MCF 10A (cell line): Measurements from ENCODE around the gene NTMT2. TPM values are rescaled to one million over a fixed set of nuclear protein-coding genes. Genes with fewer than 3 reads are reported as not detected.

Source experiments
- BruUV-seq: library from RNA; stranded (reverse); fragments of 400-500 nt; replicated peaks from 2 replicates; lab custom pipeline; 2021; lab: Mats Ljungman, UMichigan
- CTCF ChIA-PET: fragments of 300-600 bp; sonication (Branson Sonifier 250); formaldehyde crosslinking; extraction: SDS; loops from one replicate; lab custom pipeline; 2021; ENCODE audit warnings: antibody characterized with exemption, inconsistent platforms; lab: Yijun Ruan, JAX
- POLR2A ChIA-PET: fragments of 300-600, 350-650 bp; sonication (Branson Sonifier 250); formaldehyde crosslinking; extraction: SDS; loops from one replicate; lab custom pipeline; 2020; ENCODE audit warnings: antibody characterized with exemption, inconsistent platforms; lab: Yijun Ruan, JAX
- DNase-seq: peaks from one replicate; pipeline ENCODE4 v3.0.0-alpha.2; 2018; ENCODE audit not compliant: unreplicated experiment
- H3K27ac Mint-ChIP-seq: one replicate; pipeline ENCODE4 v1.8.0; 2022; ENCODE audit warnings: mild to moderate bottlenecking, low read depth, mixed read lengths; ENCODE audit not compliant: unreplicated experiment
- H3K27me3 Mint-ChIP-seq: one replicate; pipeline ENCODE4 v1.8.0; 2022; ENCODE audit warnings: mixed read lengths; ENCODE audit not compliant: insufficient read depth, unreplicated experiment
- H3K36me3 Mint-ChIP-seq: one replicate; pipeline ENCODE4 v1.8.0; 2022; ENCODE audit warnings: mild to moderate bottlenecking, moderate library complexity, mixed read lengths; ENCODE audit not compliant: insufficient read depth, unreplicated experiment
- H3K4me1 Mint-ChIP-seq: one replicate; pipeline ENCODE4 v1.8.0; 2022; ENCODE audit warnings: mixed read lengths; ENCODE audit not compliant: insufficient read depth, unreplicated experiment
- H3K4me3 Mint-ChIP-seq: one replicate; pipeline ENCODE4 v1.8.0; 2022; ENCODE audit warnings: mild to moderate bottlenecking, moderate library complexity, mixed read lengths; ENCODE audit not compliant: unreplicated experiment
- H3K9me3 Mint-ChIP-seq: one replicate; pipeline ENCODE4 v1.8.0; 2022; ENCODE audit warnings: mixed read lengths; ENCODE audit not compliant: unreplicated experiment
- intact Hi-C: fragments of 100-400 bp; cut with micrococcal nuclease; formaldehyde crosslinking; loops from 2 replicates; pipeline ENCODE4 v1.14.1; 2022
- total RNA-seq: library from RNA; stranded (reverse); gene quantifications from 2 replicates; pipeline ENCODE4 v1.2.3, GENCODE V29; 2022
- TF ChIP-seq, protein P1 (sequence below): fragments of 200-600 bp; IDR thresholded peaks from one replicate; pipeline ENCODE4 v1.8.0; 2022; ENCODE audit warnings: antibody characterized with exemption, mild to moderate bottlenecking; ENCODE audit not compliant: unreplicated experiment

NTMT2 gene
- total RNA-seq, 1 experiment from 2014 or later: not detected

DNA sequence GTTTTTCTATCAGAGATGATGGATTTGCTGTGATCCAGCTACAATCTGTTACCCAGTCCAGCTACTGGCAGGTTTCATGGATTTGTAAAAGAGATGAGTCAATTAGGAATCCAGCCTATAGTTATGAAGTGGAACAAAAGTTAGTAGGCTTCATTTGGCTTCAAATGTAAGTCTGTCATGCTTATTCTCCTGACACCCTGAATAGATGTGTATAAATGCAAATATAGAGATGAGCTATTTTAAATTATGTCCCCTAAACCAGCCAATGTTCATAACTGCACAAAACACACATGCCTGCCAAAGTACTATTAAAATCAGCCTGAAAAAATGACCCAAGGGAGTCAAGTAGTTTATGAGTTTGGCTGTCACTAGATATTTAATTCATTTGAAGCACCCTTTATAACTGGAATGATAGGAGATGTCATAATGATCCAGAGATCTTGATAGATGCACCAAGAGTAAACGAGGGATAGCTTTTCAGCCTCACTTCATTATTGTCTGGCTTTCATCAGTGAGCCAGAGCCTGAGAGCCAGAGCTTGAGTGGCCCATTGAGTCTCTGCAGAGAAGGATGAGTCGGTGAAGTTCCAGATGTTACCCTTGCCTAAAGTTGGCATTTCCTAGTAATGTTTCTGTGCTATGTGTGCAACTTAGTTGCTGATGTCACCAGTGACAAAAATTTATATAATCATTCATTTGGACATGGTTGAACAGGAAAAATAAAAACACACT, 11.8 kb upstream of the NTMT2 start:
- H3K36me3 Mint-ChIP-seq: no peaks in the 10 kb centered on the region
- H3K4me3 Mint-ChIP-seq: no peak overlapping the region
- H3K9me3 Mint-ChIP-seq: no peaks in the 10 kb centered on the region
- DNase-seq: no peak
- ChIA-PET CTCF (interaction anchor here (0.5 kb wide), 1 partner anchor 941 kb away, joined by 4 read pairs; no protein-coding TSS in a partner anchor), POLR2A (interaction anchor here (0.8 kb wide), 1 partner anchor 16 kb away, joined by 3 read pairs; no protein-coding TSS in a partner anchor)
- TF ChIP-seq, protein P1, sequence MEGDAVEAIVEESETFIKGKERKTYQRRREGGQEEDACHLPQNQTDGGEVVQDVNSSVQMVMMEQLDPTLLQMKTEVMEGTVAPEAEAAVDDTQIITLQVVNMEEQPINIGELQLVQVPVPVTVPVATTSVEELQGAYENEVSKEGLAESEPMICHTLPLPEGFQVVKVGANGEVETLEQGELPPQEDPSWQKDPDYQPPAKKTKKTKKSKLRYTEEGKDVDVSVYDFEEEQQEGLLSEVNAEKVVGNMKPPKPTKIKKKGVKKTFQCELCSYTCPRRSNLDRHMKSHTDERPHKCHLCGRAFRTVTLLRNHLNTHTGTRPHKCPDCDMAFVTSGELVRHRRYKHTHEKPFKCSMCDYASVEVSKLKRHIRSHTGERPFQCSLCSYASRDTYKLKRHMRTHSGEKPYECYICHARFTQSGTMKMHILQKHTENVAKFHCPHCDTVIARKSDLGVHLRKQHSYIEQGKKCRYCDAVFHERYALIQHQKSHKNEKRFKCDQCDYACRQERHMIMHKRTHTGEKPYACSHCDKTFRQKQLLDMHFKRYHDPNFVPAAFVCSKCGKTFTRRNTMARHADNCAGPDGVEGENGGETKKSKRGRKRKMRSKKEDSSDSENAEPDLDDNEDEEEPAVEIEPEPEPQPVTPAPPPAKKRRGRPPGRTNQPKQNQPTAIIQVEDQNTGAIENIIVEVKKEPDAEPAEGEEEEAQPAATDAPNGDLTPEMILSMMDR: no peak
- intact Hi-C loops: no loop called here
- H3K4me1 Mint-ChIP-seq: no peaks in the 10 kb centered on the region
- no peak overlapping the region for H3K27ac Mint-ChIP-seq
- BruUV-seq: no TSS peak
- no peaks in the 10 kb centered on the region for H3K27me3 Mint-ChIP-seq

DNA sequence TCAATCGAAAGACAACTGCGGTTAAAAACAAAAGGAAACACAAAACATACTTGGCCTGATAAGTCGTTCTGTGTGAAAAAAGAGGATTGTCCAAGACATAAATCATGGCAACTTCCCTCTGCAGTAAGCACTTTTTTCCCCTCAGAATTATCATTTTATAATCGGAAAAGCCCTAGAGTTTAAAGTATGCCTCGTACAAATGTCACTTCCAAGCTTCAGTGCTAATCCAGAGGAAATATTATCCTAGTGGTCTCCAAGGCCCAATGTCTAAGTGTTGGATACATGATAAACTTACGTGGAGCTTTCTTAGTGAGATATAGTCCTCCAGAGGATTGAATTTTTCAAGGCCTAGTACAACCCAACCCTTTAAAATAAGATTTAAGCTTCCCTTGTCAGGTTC, 11.2 kb upstream of the NTMT2 start:
- CTCF ChIA-PET: no interaction called here
- DNase-seq: no peak
- no peaks in the 10 kb centered on the region for H3K36me3 Mint-ChIP-seq
- no peaks in the 10 kb centered on the region for H3K9me3 Mint-ChIP-seq
- no TSS peak for BruUV-seq
- POLR2A ChIA-PET: interaction anchor here (0.8 kb wide), 1 partner anchor 16 kb away, joined by 3 read pairs; no protein-coding TSS in a partner anchor
- intact Hi-C loops: no loop called here
- H3K27ac Mint-ChIP-seq: no peak overlapping the region
- TF ChIP-seq, protein P1: no peak
- H3K4me1 Mint-ChIP-seq: no peaks in the 10 kb centered on the region
- H3K27me3 Mint-ChIP-seq: no peaks in the 10 kb centered on the region
- no peak overlapping the region for H3K4me3 Mint-ChIP-seq

DNA sequence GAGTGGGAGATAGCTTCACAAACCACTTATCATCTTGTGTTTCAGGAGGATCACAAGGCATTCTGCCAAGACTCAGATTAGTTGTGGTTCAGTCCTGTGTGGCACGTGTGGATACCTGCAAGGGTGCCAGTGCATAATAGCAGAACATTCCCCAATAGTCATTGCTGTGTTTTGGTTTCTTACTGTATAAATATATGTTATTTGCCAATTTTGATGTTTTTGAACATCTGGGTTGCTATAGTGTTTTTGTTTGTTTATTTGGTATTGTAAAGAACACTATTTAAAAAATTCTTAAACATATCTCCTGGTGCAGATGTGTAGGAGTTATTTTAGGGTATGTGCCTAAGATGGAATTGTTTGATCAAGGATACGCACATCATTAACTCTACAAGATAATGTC, 5.4 kb upstream of the NTMT2 start:
- Mint-ChIP-seq H3K4me3 (no peak overlapping the region), H3K9me3 (peaks cover 7% of the 10 kb centered on the region), H3K4me1 (no peaks in the 10 kb centered on the region), H3K27ac (no peak overlapping the region), H3K27me3 (no peaks in the 10 kb centered on the region), H3K36me3 (no peaks in the 10 kb centered on the region)
- no TSS peak for BruUV-seq
- TF ChIP-seq, protein P1: no peak
- ChIA-PET POLR2A (no interaction called here), CTCF (interaction anchor here (0.6 to 1.3 kb wide), 2 partner anchors 38 to 686 kb away, joined by 3 to 6 read pairs; no protein-coding TSS in a partner anchor)
- intact Hi-C loops: no loop called here
- no peak for DNase-seq

DNA sequence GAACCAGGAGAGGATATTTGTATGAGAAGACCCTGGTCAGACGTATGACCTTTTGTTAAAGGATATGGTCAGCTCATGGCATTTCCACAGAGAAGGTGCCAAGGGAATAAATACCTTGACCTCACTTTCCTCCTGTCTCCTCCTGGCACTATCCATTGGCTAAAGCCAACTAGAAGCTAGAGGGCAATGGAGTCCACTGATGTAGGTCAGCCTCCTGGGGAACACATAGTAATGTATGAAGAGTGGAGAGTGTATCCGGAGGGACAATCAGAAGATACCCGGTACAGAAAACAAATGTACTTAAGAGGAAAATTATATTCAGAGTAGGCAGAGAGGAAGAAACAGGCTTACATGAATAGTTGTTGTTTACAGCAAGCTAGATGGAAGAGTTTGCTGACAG, 698 bp upstream of the NTMT2 start:
- H3K4me1 Mint-ChIP-seq: no peaks in the 10 kb centered on the region
- intact Hi-C loops: no loop called here

More for the DNA sequence above, 698 bp upstream of the NTMT2 start:
- BruUV-seq: no TSS peak
- Mint-ChIP-seq H3K9me3 (peaks cover 7% of the 10 kb centered on the region), H3K27ac (no peak overlapping the region), H3K27me3 (no peaks in the 10 kb centered on the region), H3K4me3 (no peak overlapping the region), H3K36me3 (no peaks in the 10 kb centered on the region)
- no peak for DNase-seq
- TF ChIP-seq, protein P1: no peak
- POLR2A ChIA-PET: no interaction called here
- CTCF ChIA-PET: interaction anchor here (0.9 kb wide), 1 partner anchor 13 kb away, joined by 5 read pairs; no protein-coding TSS in a partner anchor
